Activated CD4-positive, alpha-beta T cell treated with anti-CD3 and anti-CD28 coated beads, Interleukin-2, amount 50 U/mL, for 16 hours (primary cell): Measurements from ENCODE around the gene ZMIZ2.
"Not testable (repeated sequence)": the region's sequence is repeated elsewhere in the genome, so short reads cannot be mapped to it uniquely, and the experiment has no call there.

Source experiments
- DNase-seq: peaks from one replicate; pipeline ENCODE4 v3.0.0-alpha.2; 2020

The ZMIZ2 gene

GRCh38 chr7:44776211-44776610 is 27.6 kb downstream of the ZMIZ2 start:
- no peak for DNase-seq

GRCh38 chr7:44782460-44782859 is 33.8 kb downstream of the ZMIZ2 start:
- no peak for DNase-seq

- DNase-seq: no peak
These were observed 34.8 kb downstream of the ZMIZ2 start for GRCh38 chr7:44783407-44783806.

GRCh38 chr7:44784364-44784763 is 35.7 kb downstream of the ZMIZ2 start:
- DNase-seq: no peak

- not testable (repeated sequence) for DNase-seq
These were observed 36.6 kb downstream of the ZMIZ2 start for GRCh38 chr7:44785218-44785617.

- DNase-seq: no peak
These were observed 38.4 kb downstream of the ZMIZ2 start for GRCh38 chr7:44787041-44787440.

GRCh38 chr7:44787762-44788161 is 39.1 kb downstream of the ZMIZ2 start:
- DNase-seq: no peak

- no peak for DNase-seq
These were observed 41.3 kb downstream of the ZMIZ2 start for GRCh38 chr7:44789990-44790389.

GRCh38 chr7:44791278-44792219 is 42.9 kb downstream of the ZMIZ2 start:
- no peak for DNase-seq

- no peak for DNase-seq
These were observed 45.3 kb downstream of the ZMIZ2 start for GRCh38 chr7:44793919-44794318.

- no peak for DNase-seq
These were observed 45.7 kb downstream of the ZMIZ2 start for GRCh38 chr7:44794331-44794730.

GRCh38 chr7:44796034-44796503 is 47.4 kb downstream of the ZMIZ2 start:
- DNase-seq: no peak

GRCh38 chr7:44796504-44797328 is 48.1 kb downstream of the ZMIZ2 start, which contains the start of gene PPIA:
TSS of gene PPIA (plus strand) at chr7:44796681. CDS start at chr7:44796725, 44 bp downstream.
- DNase-seq: peak; percentile 99

GRCh38 chr7:44797329-44798258 is 48.9 kb downstream of the ZMIZ2 start:
- peak; percentile 89 for DNase-seq

- DNase-seq: no peak
These were observed 50.1 kb downstream of the ZMIZ2 start for GRCh38 chr7:44798649-44799305.

GRCh38 chr7:44799939-44800338 is 51.3 kb downstream of the ZMIZ2 start:
- no peak for DNase-seq

- DNase-seq: no peak
These were observed 53.2 kb downstream of the ZMIZ2 start for GRCh38 chr7:44801890-44802289.

- no peak for DNase-seq
These were observed 53.9 kb downstream of the ZMIZ2 start for GRCh38 chr7:44802418-44803025.

- peak; percentile 21 for DNase-seq
These were observed 55.3 kb downstream of the ZMIZ2 start for GRCh38 chr7:44803828-44804519.

GRCh38 chr7:44805950-44806349 is 57.3 kb downstream of the ZMIZ2 start:
- DNase-seq: no peak

GRCh38 chr7:44808914-44809393 is 60.3 kb downstream of the ZMIZ2 start:
- DNase-seq: no peak
